NCI-H1105 (cell line): ENCODE data around the gene ASPHD1.
A peak's percentile ranks its signal among the peaks of the same experiment; 100 is the strongest.
"Not testable (repeated sequence)": the region's sequence is repeated elsewhere in the genome, so short reads cannot be mapped to it uniquely, and the experiment has no call there.

ENCODE experiments used
- DNase-seq: peaks from one replicate; lab custom pipeline; 2025; lab: John Stamatoyannopoulos, UW

ASPHD1 gene

GRCh38 chr16:29900102-29900887 is at the start of gene ASPHD1:
Gene ASPHD1, plus strand, starts transcription at chr16:29900488. Its CDS starts 484 bp downstream, at chr16:29900972.
- peak; percentile 46 for DNase-seq

GRCh38 chr16:29850998-29851397 is 49.3 kb upstream of the ASPHD1 start:
- DNase-seq: no peak

GRCh38 chr16:29852654-29853053 is 47.6 kb upstream of the ASPHD1 start:
- DNase-seq: no peak

DNA sequence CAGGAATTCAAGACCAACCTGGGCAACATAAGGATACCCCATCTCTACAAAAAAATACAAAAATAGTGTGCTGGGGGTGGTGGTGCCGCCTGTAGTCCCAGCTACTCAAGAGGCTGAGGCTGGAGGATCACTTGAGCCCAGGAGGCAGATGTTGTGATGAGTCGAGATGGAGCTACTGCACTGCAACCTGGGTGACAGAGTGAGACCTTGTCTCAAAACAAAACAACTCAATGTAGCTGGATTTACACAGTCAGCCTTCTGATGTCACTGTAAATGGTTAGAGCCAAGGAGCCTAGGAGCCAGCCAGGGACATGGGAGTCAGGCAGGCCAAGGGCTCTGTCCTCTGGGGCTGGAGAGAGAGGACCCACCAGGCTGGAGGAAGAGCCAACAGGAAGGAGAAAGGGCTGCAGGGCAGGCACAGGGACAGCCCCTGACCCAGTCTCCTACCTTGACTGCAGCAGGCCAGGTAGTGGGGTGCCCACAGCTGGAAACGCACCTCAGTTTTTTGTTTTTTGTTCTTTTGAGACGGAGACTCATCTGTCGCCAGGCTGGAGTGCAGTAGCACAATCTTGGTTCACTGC is 45.7 kb upstream of the ASPHD1 start:
- no peak for DNase-seq

GRCh38 chr16:29857133-29857760 is 43.0 kb upstream of the ASPHD1 start:
- no peak for DNase-seq

- no peak for DNase-seq
Measured at GRCh38 chr16:29858149-29858849, 42.0 kb upstream of the ASPHD1 start.

- no peak for DNase-seq
Measured at GRCh38 chr16:29858974-29859373, 41.3 kb upstream of the ASPHD1 start.

DNA sequence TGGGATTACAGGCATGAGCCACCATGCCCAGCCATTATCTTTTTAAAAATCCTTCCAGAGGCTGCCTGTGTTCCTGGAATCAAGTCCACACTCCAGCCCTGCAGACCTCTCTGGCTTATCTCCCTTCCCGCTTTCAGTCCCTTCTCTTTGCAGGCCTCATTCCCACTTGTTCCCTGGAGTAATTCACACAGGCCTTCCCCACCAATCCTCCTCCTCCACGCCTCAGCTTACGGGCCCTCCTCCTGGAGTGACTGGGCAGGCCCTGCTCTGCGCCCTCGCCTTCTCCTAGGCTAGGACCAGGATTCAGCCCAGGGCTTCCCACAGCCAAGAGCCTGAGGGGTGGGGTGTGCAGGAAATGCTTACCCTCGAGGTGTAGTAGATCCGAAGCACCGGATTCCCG is 40.1 kb upstream of the ASPHD1 start:
- DNase-seq: no peak

GRCh38 chr16:29862383-29862883 is 37.9 kb upstream of the ASPHD1 start:
- DNase-seq: no peak

GRCh38 chr16:29862884-29863668 is 37.2 kb upstream of the ASPHD1 start, which contains the start of gene CDIPT:
Gene CDIPT, minus strand, starts transcription at chr16:29863226. Its CDS starts 369 bp downstream, at chr16:29862857.
- peak; percentile 95 for DNase-seq

DNA sequence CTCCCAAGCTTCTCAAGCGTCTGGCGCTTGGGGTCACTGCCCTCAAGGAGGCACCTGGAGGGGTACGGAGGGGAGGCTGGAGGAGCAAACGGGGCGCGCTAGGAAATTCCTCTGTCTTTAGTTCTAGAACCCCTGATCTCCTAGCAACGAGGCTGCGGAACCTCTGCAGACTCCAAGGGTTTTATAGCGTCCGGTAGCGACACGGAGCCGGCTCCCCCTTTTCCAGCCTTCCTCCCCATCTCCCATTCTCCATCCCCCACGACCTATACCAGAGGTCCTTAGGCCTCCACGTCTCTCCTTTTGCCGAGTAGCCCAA is 36.7 kb upstream of the ASPHD1 start:
- no peak for DNase-seq

DNA sequence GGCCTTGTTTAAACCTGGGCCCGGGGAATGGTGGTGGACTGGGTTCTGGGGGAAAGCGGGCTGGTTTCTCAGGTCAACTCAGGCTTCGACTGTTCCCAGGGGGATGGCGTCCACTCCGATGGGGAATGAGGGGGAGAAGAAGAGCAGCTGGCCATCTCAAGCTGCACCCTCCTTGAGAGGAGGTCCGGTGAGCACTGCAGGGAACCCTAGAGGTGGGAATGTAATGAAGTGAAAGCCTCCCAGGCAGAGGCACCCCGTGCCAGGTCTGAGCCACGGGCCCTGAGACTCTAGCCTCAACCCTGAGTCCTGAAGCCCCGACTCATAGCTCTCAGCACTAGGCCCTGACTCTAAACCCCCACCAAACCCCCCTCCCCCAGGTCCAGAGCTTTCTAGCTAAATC is 36.1 kb upstream of the ASPHD1 start:
- DNase-seq: no peak

- no peak for DNase-seq
Measured at GRCh38 chr16:29868396-29869009, 31.8 kb upstream of the ASPHD1 start.

- DNase-seq: not testable (repeated sequence)
Measured at GRCh38 chr16:29869067-29869466, 31.2 kb upstream of the ASPHD1 start.

DNA sequence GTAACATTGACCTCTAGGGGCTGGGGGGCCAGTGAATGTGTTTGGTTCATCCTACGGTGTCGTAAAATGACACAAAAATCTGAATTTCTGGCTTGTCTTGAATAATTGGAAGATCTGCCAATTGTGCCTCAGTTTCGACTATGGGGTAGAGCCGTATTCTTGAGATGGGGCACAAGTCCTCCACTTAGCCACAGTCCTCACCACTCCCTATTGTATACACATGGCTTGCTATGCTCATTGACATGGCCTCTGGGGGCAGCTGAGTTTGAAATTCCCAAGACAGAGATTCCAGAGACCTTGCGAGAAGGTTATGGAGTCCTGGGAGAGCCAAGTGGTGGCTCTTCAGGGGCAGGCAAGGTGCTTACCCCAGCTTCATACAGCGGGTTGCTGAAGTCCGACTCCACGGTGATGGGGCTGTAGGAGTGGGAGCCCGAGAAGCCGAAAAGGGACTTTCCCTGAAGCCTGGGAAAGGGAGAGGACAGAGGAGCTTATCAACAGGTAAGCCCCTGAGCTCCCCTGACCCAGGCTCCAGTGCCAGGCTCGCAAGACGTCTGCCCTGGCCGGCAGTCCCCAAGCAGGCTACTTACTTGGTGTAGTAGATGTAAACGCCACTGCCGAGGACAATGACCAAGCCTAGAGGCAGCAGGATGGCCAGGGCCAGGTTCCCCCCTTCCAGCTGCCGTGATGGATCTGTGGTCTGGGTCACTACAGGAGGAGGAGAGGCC is 28.3 kb upstream of the ASPHD1 start:
- DNase-seq: no peak

- no peak for DNase-seq
Measured at GRCh38 chr16:29873319-29873718, 27.0 kb upstream of the ASPHD1 start.

GRCh38 chr16:29875206-29875605 is 25.1 kb upstream of the ASPHD1 start:
- no peak for DNase-seq

- DNase-seq: no peak
Measured at GRCh38 chr16:29876217-29876593, 24.1 kb upstream of the ASPHD1 start.

GRCh38 chr16:29876594-29877249 is 23.6 kb upstream of the ASPHD1 start:
- no peak for DNase-seq
